Effector memory CD4-positive, alpha-beta T cell (primary cell): ENCODE results near the gene HRK.

Experiments
- DNase-seq, 3 donors: peaks; one replicate each; pipeline ENCODE4 v3.0.0-alpha.2; 2020
- H3K27ac ChIP-seq: 2 replicates; pipeline ENCODE4 v1.7.0; 2013; ENCODE audit warnings: mild to moderate bottlenecking, low read length, moderate library complexity; ENCODE audit not compliant: insufficient read depth, poor library complexity, severe bottlenecking
- H3K27me3 ChIP-seq: replicated peaks from 2 replicates; pipeline ENCODE4 v1.7.0; 2013; ENCODE audit warnings: mild to moderate bottlenecking, low read length; ENCODE audit not compliant: insufficient read depth, control insufficient read depth, poor library complexity, severe bottlenecking
- H3K36me3 ChIP-seq: 2 replicates; pipeline ENCODE4 v1.7.0; 2013; ENCODE audit warnings: mild to moderate bottlenecking, low read length, moderate library complexity; ENCODE audit not compliant: control insufficient read depth, insufficient read depth
- H3K4me1 ChIP-seq: 2 replicates; pipeline ENCODE4 v1.7.0; 2013; ENCODE audit warnings: low read length, mild to moderate bottlenecking; ENCODE audit not compliant: control insufficient read depth, insufficient read depth, poor library complexity, severe bottlenecking
- H3K4me3 ChIP-seq: 2 replicates; pipeline ENCODE4 v1.7.0; 2013; ENCODE audit warnings: low read length, low read depth, mild to moderate bottlenecking; ENCODE audit not compliant: insufficient read depth, poor library complexity, severe bottlenecking
- H3K9me3 ChIP-seq: 2 replicates; pipeline ENCODE4 v1.7.0; 2013; ENCODE audit warnings: mild to moderate bottlenecking, low read length, moderate library complexity; ENCODE audit not compliant: control insufficient read depth

HRK gene

GRCh38 chr12:116919706-116920485, 38.7 kb upstream of the HRK start:
- DNase-seq: no peak
- Histone ChIP-seq H3K9me3 (no peaks in the 10 kb centered on the region), H3K27ac (no peak overlapping the region), H3K4me1 (peaks cover 17% of the 10 kb centered on the region), H3K4me3 (no peak overlapping the region), H3K36me3 (no peaks in the 10 kb centered on the region), H3K27me3 (no peaks in the 10 kb centered on the region)

GRCh38 chr12:116919247-116919661, 38.0 kb upstream of the HRK start:
- no peaks in the 10 kb centered on the region for H3K9me3 ChIP-seq
- DNase-seq: no peak
- H3K4me3 ChIP-seq: no peak overlapping the region
- H3K36me3 ChIP-seq: no peaks in the 10 kb centered on the region
- peaks cover 12% of the 10 kb centered on the region for H3K4me1 ChIP-seq
- no peaks in the 10 kb centered on the region for H3K27me3 ChIP-seq
- H3K27ac ChIP-seq: no peak overlapping the region

- DNase-seq: no peak
- no peak overlapping the region for H3K27ac ChIP-seq
- H3K4me3 ChIP-seq: no peak overlapping the region
- no peaks in the 10 kb centered on the region for H3K36me3 ChIP-seq
- H3K9me3 ChIP-seq: no peaks in the 10 kb centered on the region
- H3K27me3 ChIP-seq: no peaks in the 10 kb centered on the region
- peaks cover 8% of the 10 kb centered on the region for H3K4me1 ChIP-seq
Observed at GRCh38 chr12:116918464-116918863, 37.2 kb upstream of the HRK start.

- H3K27ac ChIP-seq: no peak overlapping the region
- H3K36me3 ChIP-seq: no peaks in the 10 kb centered on the region
- peak in 2 of 3 donors; percentile 23 to 53 for DNase-seq
Observed at GRCh38 chr12:116916714-116917114, 35.5 kb upstream of the HRK start.

GRCh38 chr12:116916122-116916521, 34.9 kb upstream of the HRK start:
- no peaks in the 10 kb centered on the region for H3K9me3 ChIP-seq
- no peaks in the 10 kb centered on the region for H3K27me3 ChIP-seq
- H3K4me3 ChIP-seq: no peak overlapping the region
- H3K36me3 ChIP-seq: no peaks in the 10 kb centered on the region
- H3K27ac ChIP-seq: no peak overlapping the region
- no peak for DNase-seq
- peaks cover 10% of the 10 kb centered on the region for H3K4me1 ChIP-seq

More at GRCh38 chr12:116916714-116917114, 35.5 kb upstream of the HRK start:
- Histone ChIP-seq H3K9me3 (no peaks in the 10 kb centered on the region), H3K4me3 (no peak overlapping the region), H3K4me1 (peaks cover 4% of the 10 kb centered on the region), H3K27me3 (no peaks in the 10 kb centered on the region)

GRCh38 chr12:116915326-116915725, 34.1 kb upstream of the HRK start:
- DNase-seq: no peak
- H3K4me1 ChIP-seq: peaks cover 10% of the 10 kb centered on the region
- H3K27me3 ChIP-seq: no peaks in the 10 kb centered on the region
- H3K36me3 ChIP-seq: no peaks in the 10 kb centered on the region
- H3K4me3 ChIP-seq: no peak overlapping the region
- no peaks in the 10 kb centered on the region for H3K9me3 ChIP-seq
- no peak overlapping the region for H3K27ac ChIP-seq

GRCh38 chr12:116910645-116911451, 29.6 kb upstream of the HRK start, which contains the start of gene FBXW8:
FBXW8 (plus strand) TSS chr12:116910950; CDS start chr12:116911038, 88 bp downstream.
- peak; percentile 27 to 43 (median 29) for DNase-seq
- Histone ChIP-seq H3K27ac (no peak within 1 kb of the TSS), H3K27me3 (no peaks in the 10 kb centered on the region), H3K4me1 (peaks cover 10% of the 10 kb centered on the region), H3K9me3 (no peaks in the 10 kb centered on the region), H3K4me3 (peak within 1 kb of the TSS; percentile 81), H3K36me3 (no peaks in the 10 kb centered on the region)

GRCh38 chr12:116910280-116910644, 29.0 kb upstream of the HRK start:
- H3K27ac ChIP-seq: no peak overlapping the region
- no peaks in the 10 kb centered on the region for H3K27me3 ChIP-seq

GRCh38 chr12:116906285-116906684, 25.0 kb upstream of the HRK start:
- Histone ChIP-seq H3K27ac (no peak overlapping the region), H3K4me3 (no peak overlapping the region), H3K9me3 (no peaks in the 10 kb centered on the region), H3K4me1 (peaks cover 1% of the 10 kb centered on the region), H3K36me3 (no peaks in the 10 kb centered on the region), H3K27me3 (no peaks in the 10 kb centered on the region)
- no peak for DNase-seq

More at GRCh38 chr12:116910280-116910644, 29.0 kb upstream of the HRK start:
- Histone ChIP-seq H3K4me3 (peak overlapping the region; percentile 81), H3K4me1 (peaks cover 10% of the 10 kb centered on the region), H3K9me3 (no peaks in the 10 kb centered on the region), H3K36me3 (no peaks in the 10 kb centered on the region)
- DNase-seq: no peak

GRCh38 chr12:116903818-116904217, 22.6 kb upstream of the HRK start:
- Histone ChIP-seq H3K9me3 (no peaks in the 10 kb centered on the region), H3K4me1 (no peaks in the 10 kb centered on the region), H3K4me3 (no peak overlapping the region), H3K27ac (no peak overlapping the region), H3K36me3 (no peaks in the 10 kb centered on the region), H3K27me3 (no peaks in the 10 kb centered on the region)
- no peak for DNase-seq
